Measurements from ENCODE around the gene SUN5. TPM values are rescaled to one million over a fixed set of nuclear protein-coding genes. Genes with fewer than 3 reads are reported as not detected.

The SUN5 gene
- total RNA-seq, 4 donors from 2014 or later, result not detected

DNA sequence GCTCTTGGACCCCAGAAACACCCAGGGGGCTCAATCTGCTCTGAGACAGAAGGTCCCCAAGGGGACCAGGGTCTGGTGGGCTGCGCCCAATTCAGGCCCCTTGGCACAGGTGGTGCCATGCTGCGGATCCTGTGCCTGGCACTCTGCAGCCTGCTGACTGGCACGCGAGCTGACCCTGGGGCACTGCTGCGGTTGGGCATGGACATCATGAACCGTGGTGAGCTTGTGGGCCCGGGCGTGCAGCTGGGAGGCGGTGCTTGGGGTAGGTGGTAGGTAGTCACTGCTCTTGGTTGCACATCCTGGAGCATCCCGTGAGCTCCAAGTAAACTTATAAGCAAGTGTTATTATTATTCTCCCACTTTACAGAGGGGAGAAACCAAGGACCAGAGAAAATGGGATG is 27.3 kb upstream of the SUN5 start, which contains the start of gene BPIFB6:
Gene BPIFB6, plus strand, starts transcription at position 118 of the 400 bp plus-strand sequence. Its CDS starts 0 bp downstream, at position 118.
- no peak for TF ChIP-seq CTCF (IDR thresholded peaks at IDR 0.05)
- ATAC-seq (ENCODE audit: low FRiP score) (no peak), DNase-seq (ENCODE audit: low spot score) (no peak)

DNA sequence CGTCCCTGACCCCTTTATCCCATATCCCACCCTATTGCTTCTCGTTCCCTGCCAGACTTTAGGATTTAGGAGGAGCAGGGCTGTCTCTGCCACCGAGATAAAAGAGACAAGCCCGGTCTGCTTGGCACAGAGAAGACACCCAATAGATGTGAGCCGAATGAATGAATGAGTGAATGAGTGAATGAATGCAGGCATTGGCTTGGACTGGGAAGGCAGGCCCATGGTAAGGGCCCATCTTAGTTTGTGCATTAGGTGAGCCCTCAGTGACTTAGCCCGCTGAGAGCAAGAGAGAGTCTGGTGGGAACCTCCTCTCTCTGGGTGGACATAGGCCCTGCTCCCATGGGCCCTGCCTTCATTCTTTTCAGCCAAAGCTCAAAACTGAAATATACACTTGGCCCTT is 26.3 kb upstream of the SUN5 start:
- no peak for DNase-seq (ENCODE audit: low spot score)
- TF ChIP-seq CTCF (IDR thresholded peaks at IDR 0.05), result no peak
- ATAC-seq (ENCODE audit: low FRiP score), result no peak

DNA sequence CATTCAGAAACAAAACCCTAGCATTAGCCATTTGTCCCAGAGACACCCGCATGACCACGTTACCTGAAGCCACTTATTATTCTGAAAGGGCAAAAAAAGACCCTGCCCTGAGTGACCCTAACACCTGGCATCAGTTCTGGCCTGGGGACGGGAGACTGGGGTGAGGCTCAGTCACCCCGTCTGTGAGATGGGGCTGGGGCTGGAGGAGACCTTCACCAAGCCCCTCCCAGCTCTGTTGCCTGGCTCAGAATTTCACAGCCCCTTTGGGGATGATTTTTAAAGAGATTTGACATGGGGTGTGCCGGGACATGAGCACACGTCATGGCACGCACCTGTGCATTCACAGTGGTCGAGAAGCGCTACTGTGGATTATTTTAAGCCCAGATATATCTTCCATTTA is 25.8 kb upstream of the SUN5 start:
- no peak for DNase-seq (ENCODE audit: low spot score)
- no peak for ATAC-seq (ENCODE audit: low FRiP score)
- no peak for TF ChIP-seq CTCF (IDR thresholded peaks at IDR 0.05)

DNA sequence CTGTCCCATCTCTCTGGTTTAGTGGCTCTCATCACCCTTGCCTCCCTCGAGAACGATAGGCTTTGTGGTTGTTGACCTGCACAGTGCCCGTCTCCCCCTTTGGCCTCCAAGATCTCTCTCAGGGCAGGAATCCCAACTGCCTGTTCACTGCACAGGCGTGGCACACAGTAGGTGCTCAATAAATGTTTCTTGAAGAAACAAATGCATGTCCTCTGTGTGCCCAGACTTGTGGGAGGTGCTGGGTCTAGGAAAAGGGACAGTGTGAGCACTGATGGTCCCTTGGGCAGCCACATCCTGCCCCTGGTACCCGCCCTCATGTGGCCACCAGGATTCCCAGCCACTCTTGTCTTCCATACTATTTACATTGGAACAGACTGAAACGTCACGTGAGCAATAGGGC is 24.6 kb upstream of the SUN5 start:
- ATAC-seq (ENCODE audit: low FRiP score) (no peak), DNase-seq (ENCODE audit: low spot score) (no peak)
- no peak for TF ChIP-seq CTCF (IDR thresholded peaks at IDR 0.05)

DNA sequence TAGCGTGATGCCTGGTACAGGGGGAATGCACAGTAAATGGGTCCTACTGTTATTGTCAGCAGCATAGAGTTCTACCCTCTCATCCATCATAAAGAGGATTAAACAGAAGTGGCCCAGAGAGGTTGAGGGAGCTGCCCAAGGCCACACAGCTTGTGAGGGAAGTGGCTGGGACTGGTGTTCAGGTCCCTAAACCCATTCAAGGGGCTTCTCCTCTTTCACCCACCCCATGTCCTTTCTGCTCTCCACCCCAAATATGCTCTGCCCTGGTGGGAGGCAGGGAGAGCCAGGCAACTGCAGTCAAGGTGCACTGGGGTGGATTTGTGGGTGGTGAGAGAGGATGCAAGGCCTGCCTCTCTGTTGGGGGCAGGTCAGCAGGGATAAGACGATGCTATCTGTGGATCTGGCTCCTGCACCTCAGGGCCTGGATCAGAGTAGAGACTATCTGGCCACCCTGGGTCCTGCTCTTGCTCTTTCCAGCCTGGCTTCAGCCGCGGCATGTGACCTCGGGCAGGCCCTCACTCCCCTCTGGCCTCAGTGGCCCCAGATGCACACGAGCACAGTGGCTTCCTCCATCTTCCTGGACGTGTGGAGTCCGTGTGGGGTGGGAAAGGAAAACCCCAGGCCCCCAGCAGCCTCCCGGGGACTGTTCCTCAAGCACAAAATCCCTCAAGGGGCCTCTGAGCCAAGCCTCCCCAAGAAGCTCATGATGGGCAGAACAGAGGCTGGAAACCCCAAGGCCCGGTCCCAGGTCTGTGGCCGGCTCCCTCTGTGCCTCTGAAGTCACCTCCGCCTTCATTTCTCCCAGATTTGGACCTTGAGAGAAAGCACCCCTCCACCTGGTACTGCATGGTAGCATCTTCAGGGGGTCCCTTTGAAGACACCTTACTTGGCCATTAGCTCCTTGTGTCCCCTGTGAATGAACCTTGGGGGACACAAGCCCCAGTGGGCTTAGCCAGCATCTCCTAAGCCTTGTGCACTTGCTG is 23.8 kb upstream of the SUN5 start:
- DNase-seq (ENCODE audit: low spot score) (no peak), ATAC-seq (ENCODE audit: low FRiP score) (no peak)
- TF ChIP-seq CTCF (IDR thresholded peaks at IDR 0.05), result no peak

DNA sequence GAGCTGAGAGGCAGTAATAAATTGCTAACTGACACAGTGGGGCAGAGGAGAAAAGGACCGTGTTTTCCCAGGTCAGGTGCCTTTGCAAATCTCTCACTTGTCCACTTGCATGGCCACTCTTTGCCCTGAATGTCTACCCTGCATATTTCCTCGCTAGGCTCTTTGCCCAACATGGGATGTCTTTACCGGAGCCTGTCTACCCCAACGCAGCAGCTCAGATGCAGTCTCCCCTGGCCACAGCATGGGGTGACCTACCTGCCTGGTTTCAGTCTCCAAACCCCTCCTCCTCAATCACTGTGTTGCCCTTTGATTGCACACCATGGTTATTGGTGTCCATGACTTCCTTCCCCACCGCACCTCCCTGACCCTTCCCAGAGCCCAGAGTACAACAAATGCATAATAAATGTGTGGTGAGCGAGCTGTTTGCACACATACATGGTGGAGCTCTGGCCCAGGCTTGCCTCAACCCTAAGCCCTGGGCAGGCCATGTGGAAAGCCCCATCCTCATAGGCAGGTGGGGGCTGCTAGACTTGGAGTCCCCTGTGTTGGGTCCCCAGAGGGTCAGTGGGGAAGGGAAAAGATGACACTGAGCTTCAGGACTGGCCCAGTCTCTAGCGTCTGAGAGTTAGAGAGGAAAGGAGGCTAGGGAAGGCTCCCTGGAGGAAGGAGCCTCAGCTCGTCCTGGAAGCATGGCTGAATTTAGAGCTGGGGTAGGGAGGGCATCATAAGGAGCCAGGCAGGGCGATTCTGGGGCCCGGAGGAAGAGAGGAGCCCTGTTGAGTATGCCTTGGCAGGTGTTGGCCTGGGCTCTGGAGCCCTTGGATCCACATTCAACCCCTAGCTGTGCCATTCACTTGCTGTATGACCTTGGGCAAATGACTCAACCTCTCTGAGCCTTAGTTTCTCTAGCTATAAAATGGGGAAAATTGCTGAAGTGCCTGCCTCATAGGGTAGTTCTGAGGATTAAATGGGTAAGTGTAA is 22.8 kb upstream of the SUN5 start:
- ATAC-seq (ENCODE audit: low FRiP score) (no peak), DNase-seq (ENCODE audit: low spot score) (no peak)
- TF ChIP-seq CTCF (IDR thresholded peaks at IDR 0.05), result no peak
